Measurements from ENCODE around the gene PDZD2. TPM values are rescaled to one million over a fixed set of nuclear protein-coding genes. Genes with fewer than 3 reads are reported as not detected.

PDZD2 gene
- total and polyA plus RNA-seq, 2 donors (not counting 3 experiments of a cell fraction or from before 2014, with no cell fraction given) = 0.66 to 6.9 TPM

GRCh38 chr5:31921852-31922305, 282.9 kb downstream of the PDZD2 start:
- Histone ChIP-seq H3K4me3 (replicated peaks in 1 of 3; ENCODE audit: insufficient read depth in 1 of 3, low read depth in 1 of 3, low read length in 3 of 3) (no peak overlapping the region), H3K27ac (ENCODE audit: insufficient read depth, low read depth, low read length) (no peak overlapping the region), H3K9ac (replicated peaks; ENCODE audit: extremely low read depth, insufficient read depth, low read length) (no peak overlapping the region), H3K36me3 (ENCODE audit: control insufficient read depth in 2 of 2, extremely low read depth in 1 of 2, insufficient read depth in 2 of 2, low read length in 2 of 2) (no peaks in the 10 kb centered on the region), H4K20me1 (replicated peaks; ENCODE audit: control insufficient read depth, extremely low read depth, insufficient read depth, low read length) (no peaks in the 10 kb centered on the region), H2AFZ (ENCODE audit: low read depth, low read length) (no peak overlapping the region), H3K4me2 (ENCODE audit: insufficient read depth, low read length) (no peak overlapping the region), H3K27me3 (ENCODE audit: control insufficient read depth in 2 of 2, insufficient read depth in 2 of 2, low read length in 2 of 2) (no peaks in the 10 kb centered on the region), H3K4me1 (ENCODE audit: control insufficient read depth, extremely low read depth, insufficient read depth, low read length) (no peaks in the 10 kb centered on the region), H3K9me3 (replicated peaks; ENCODE audit: control insufficient read depth, insufficient read depth, low read length) (no peaks in the 10 kb centered on the region), H3K9me1 (replicated peaks; ENCODE audit: control insufficient read depth, extremely low read depth, insufficient read depth, low read length) (no peaks in the 10 kb centered on the region), H3K79me2 (ENCODE audit: control insufficient read depth, insufficient read depth, low read length) (no peaks in the 10 kb centered on the region)
- POLR2A ChIA-PET = no interaction called here
- dilution Hi-C loops (cut with MboI; ENCODE audit: extremely low pct_ligation_motif_present, low sequenced_read_pairs) (no loop called here), intact Hi-C loops (cut with micrococcal nuclease) (no loop called here)
- no peak for FAIRE-seq
- no TSS peak for BruUV-seq (replicated peaks)
- DNase-seq (ENCODE audit: low read depth, low spot score) = no peak
- TF ChIP-seq POLR2A (IDR thresholded peaks at IDR 0.05; ENCODE audit: low read depth, low read length) (no peak), POLR2AphosphoS5 (IDR thresholded peaks at IDR 0.05; ENCODE audit: insufficient read depth, low read depth, low read length) (no peak), CTCF (IDR thresholded peaks at IDR 0.05; ENCODE audit: extremely low read depth in 1 of 2, insufficient read depth in 1 of 2, low read depth in 1 of 2, low read length in 2 of 2) (no peak), EZH2 (IDR thresholded peaks at IDR 0.05; ENCODE audit: borderline replicate concordance, low read depth, low read length, severe bottlenecking) (no peak), GATA2 (IDR thresholded peaks at IDR 0.05; ENCODE audit: insufficient read depth, insufficient read length, low read depth, low read length) (no peak), JUN (IDR thresholded peaks at IDR 0.05; ENCODE audit: borderline replicate concordance, insufficient read depth, insufficient read length, low read depth) (no peak), MAX (IDR thresholded peaks at IDR 0.05; ENCODE audit: insufficient read depth, insufficient read length) (no peak), MYC (IDR thresholded peaks at IDR 0.05; ENCODE audit: low read depth, low read length) (no peak), FOS (IDR thresholded peaks at IDR 0.05; ENCODE audit: borderline replicate concordance, insufficient read depth, low read length) (no peak)
- CTCF ChIA-PET = interaction anchor here (0.6 kb wide), 1 partner anchor 39 kb away, joined by 3 read pairs; no protein-coding TSS in a partner anchor

Data from endothelial cell of umbilical vein (primary cell).